Spleen (tissue), 11 donors: ENCODE results near the gene SEMA3A. TPM values are rescaled to one million over a fixed set of nuclear protein-coding genes. Genes with fewer than 3 reads are reported as not detected.

ENCODE experiments used
- DNase-seq: peaks from one replicate; pipeline ENCODE4 v3.0.0-alpha.2; 2020
- H3K27ac ChIP-seq, 8 donors: fragments of 200-600 bp; sonication (generic) in 7 of 8; 1 replicate in 4 of 8; 2 replicates in 4 of 8; pipeline versions ENCODE4 v1.5.0 to v1.8.0; 2016 to 2021; ENCODE audit warnings: inconsistent platforms in 4 of 8, mild to moderate bottlenecking in 4 of 8, moderate library complexity in 1 of 8
- H3K27me3 ChIP-seq, 7 donors: fragments of 200-600 bp; sonication (generic) in 6 of 7; replicated peaks in 1 of 7; 1 replicate in 4 of 7; 2 replicates in 3 of 7; pipeline versions ENCODE4 v1.5.0 to v1.8.0; 2016 to 2021; ENCODE audit warnings: inconsistent platforms in 3 of 7, mild to moderate bottlenecking in 1 of 7
- H3K36me3 ChIP-seq, 6 donors: fragments of 200-600 bp; sonication (generic) in 5 of 6; 1 replicate in 4 of 6; 2 replicates in 2 of 6; pipeline versions ENCODE4 v1.5.0 to v1.8.0; 2016 to 2021; ENCODE audit warnings: inconsistent platforms in 2 of 6
- H3K4me1 ChIP-seq, 6 donors: fragments of 200-600 bp; sonication (generic) in 5 of 6; 1 replicate in 3 of 6; 2 replicates in 3 of 6; pipeline versions ENCODE4 v1.5.0 to v1.8.0; 2016 to 2021; ENCODE audit warnings: inconsistent platforms in 3 of 6
- H3K4me3 ChIP-seq, 8 donors: fragments of 200-600 bp; sonication (generic) in 7 of 8; 1 replicate in 4 of 8; 2 replicates in 4 of 8; pipeline versions ENCODE4 v1.5.0 to v1.8.0; 2016 to 2021; ENCODE audit warnings: inconsistent platforms in 4 of 8, mild to moderate bottlenecking in 4 of 8, moderate library complexity in 2 of 8
- H3K9me3 ChIP-seq, 8 donors: fragments of 200-600 bp; sonication (generic) in 7 of 8; 1 replicate in 4 of 8; 2 replicates in 4 of 8; pipeline versions ENCODE4 v1.5.0 to v1.8.0; 2016 to 2021; ENCODE audit warnings: inconsistent platforms in 4 of 8
- CTCF ChIP-seq, 11 experiments: fragments of 200-600 bp in 7 of 11; fragments of 450-650 bp in 4 of 11; sonication (generic) in 4 of 11; IDR thresholded peaks in 8 of 11; conservative IDR thresholded peaks in 3 of 11; 1 replicate in 7 of 11; 2 replicates in 4 of 11; pipeline versions ENCODE4 v1.4.0 to v1.8.0; 2016 to 2021; ENCODE audit warnings: antibody characterized with exemption in 11 of 11, inconsistent platforms in 4 of 11, mild to moderate bottlenecking in 1 of 11
- POLR2A ChIP-seq, 3 donors: fragments of 450-650 bp; IDR thresholded peaks; one replicate each; pipeline ENCODE4 v1.5.1; 2017; ENCODE audit warnings: antibody characterized with exemption in 3 of 3, mild to moderate bottlenecking in 1 of 3
- POLR2AphosphoS5 ChIP-seq, 3 donors: sonication (generic); formaldehyde crosslinking; IDR thresholded peaks; one replicate each; pipeline ENCODE4 v1.5.1; 2017; ENCODE audit warnings: antibody characterized with exemption in 3 of 3
- WGBS, 5 donors: extraction: QIAGEN DNeasy Blood & Tissue Kit in 3 of 5; methylation state at CpG; one replicate each; pipeline versions ENCODE4 v1.1.5 to v1.1.7; 2013 to 2018; 5-methylcytosine and 5-hydroxymethylcytosine counted together
- intact Hi-C: fragments of 100-400 bp; cut with DNase I; formaldehyde crosslinking; loops from one replicate; pipeline ENCODE4 v1.15.0; 2023; ENCODE audit warnings: low total_unique reads
- polyA plus RNA-seq, 3 donors: library from polyadenylated mRNA; stranded (reverse); fragments of 200-250 nt; gene quantifications; one replicate each; pipeline ENCODE4 v1.2.1, GENCODE V29; 2013
- total RNA-seq, 7 donors: library from RNA; depleted of rRNA in 3 of 7; stranded (reverse); fragments of >200 nt in 3 of 7; fragmentation: NEBNext Ultra II Directional in 4 of 7; extraction: Animal tissue kit (Norgen Biotek cat#: 25700) in 4 of 7; gene quantifications; one replicate each; pipeline versions ENCODE4 v1.1.0 to v1.2.1, GENCODE V29; 2016 to 2021
- donor health status: healthy with polysubstance abuse.
- donor health status: DM: no; HTN: no; CAD: no; lungs with moderate emphysema.
- donor health status: DM: no; HTN: no; CAD: no.
- donor health status: Bipolar disorder and iron deficiency.
- donor health status: healthy.
- donor health status: DM: no; HTN: no; CAD: no.
- donor health status: DM: yes; HTN: yes; CAD: no.

Gene SEMA3A
- total and polyA plus RNA-seq, 10 donors, result 1.1 to 48.5 (median 15.3) TPM

- Histone ChIP-seq H3K36me3 (no peaks in the 10 kb centered on the region), H3K4me3 (no peak overlapping the region), H3K9me3 (no peaks in the 10 kb centered on the region), H3K27me3 (no peaks in the 10 kb centered on the region), H3K4me1 (no peaks in the 10 kb centered on the region), H3K27ac (no peak overlapping the region)
- intact Hi-C loops, result no loop called here
- no peak for DNase-seq
- WGBS, 5 donors, result 90 to 95% (median 91%) methylated on average over 6 of the region's 6 CpGs
- TF ChIP-seq POLR2AphosphoS5 (IDR thresholded peaks at IDR 0.05), result no peak
These were observed 180.9 kb downstream of the SEMA3A start for GRCh38 chr7:84013616-84014240.

- Histone ChIP-seq H3K36me3 (no peaks in the 10 kb centered on the region), H3K4me1 (no peaks in the 10 kb centered on the region), H3K27ac (no peak overlapping the region), H3K9me3 (no peaks in the 10 kb centered on the region), H3K27me3 (no peaks in the 10 kb centered on the region), H3K4me3 (no peak overlapping the region)
- intact Hi-C loops, result no loop called here
- 0% methylated on average over 1 of the region's 1 CpG; no CpG with 5 or more reads in 3 of the 5 donors for WGBS, 5 donors
- TF ChIP-seq POLR2AphosphoS5 (IDR thresholded peaks at IDR 0.05) (no peak), CTCF (IDR thresholded peaks at IDR 0.05 in 8 of 11, conservative IDR thresholded peaks at IDR 0.05 in 3 of 11) (no peak)
- DNase-seq, result no peak
These were observed 184.8 kb downstream of the SEMA3A start for GRCh38 chr7:84009782-84010181.

GRCh38 chr7:84009051-84009450 is 185.5 kb downstream of the SEMA3A start:
- H3K36me3 ChIP-seq, result no peaks in the 10 kb centered on the region
- no peaks in the 10 kb centered on the region for H3K4me1 ChIP-seq
- TF ChIP-seq POLR2AphosphoS5 (IDR thresholded peaks at IDR 0.05) (no peak), POLR2A (IDR thresholded peaks at IDR 0.05) (no peak), CTCF (IDR thresholded peaks at IDR 0.05 in 8 of 11, conservative IDR thresholded peaks at IDR 0.05 in 3 of 11) (no peak)
- no peaks in the 10 kb centered on the region for H3K9me3 ChIP-seq
- H3K4me3 ChIP-seq, result no peak overlapping the region
- intact Hi-C loops, result no loop called here
- DNase-seq, result no peak
- H3K27me3 ChIP-seq, result no peaks in the 10 kb centered on the region
- H3K27ac ChIP-seq, result no peak overlapping the region

- Histone ChIP-seq H3K4me3 (no peak overlapping the region), H3K4me1 (no peaks in the 10 kb centered on the region), H3K36me3 (no peaks in the 10 kb centered on the region), H3K9me3 (no peaks in the 10 kb centered on the region), H3K27ac (no peak overlapping the region), H3K27me3 (no peaks in the 10 kb centered on the region)
- DNase-seq, result no peak
- 95 to 100% (median 96%) methylated on average over 1 of the region's 1 CpG for WGBS, 5 donors
- intact Hi-C loops, result no loop called here
- TF ChIP-seq POLR2A (IDR thresholded peaks at IDR 0.05) (no peak), POLR2AphosphoS5 (IDR thresholded peaks at IDR 0.05) (no peak), CTCF (IDR thresholded peaks at IDR 0.05 in 8 of 11, conservative IDR thresholded peaks at IDR 0.05 in 3 of 11) (no peak)
These were observed 191.4 kb downstream of the SEMA3A start for GRCh38 chr7:84003191-84003590.

- intact Hi-C loops, result no loop called here
- Histone ChIP-seq H3K9me3 (no peaks in the 10 kb centered on the region), H3K36me3 (no peaks in the 10 kb centered on the region), H3K27me3 (no peaks in the 10 kb centered on the region), H3K27ac (no peak overlapping the region), H3K4me1 (no peaks in the 10 kb centered on the region), H3K4me3 (no peak overlapping the region)
- WGBS, 5 donors, result 77 to 87% (median 86%) methylated on average over 3 of the region's 3 CpGs
- no peak for TF ChIP-seq POLR2A (IDR thresholded peaks at IDR 0.05)
- DNase-seq, result no peak
These were observed 192.2 kb downstream of the SEMA3A start for GRCh38 chr7:84002348-84002747.
